ENCODE data around the gene IFT88.

Gene IFT88

GRCh38 chr13:20718958-20719566, 152.1 kb downstream of the IFT88 start:
- H3K4me3 ChIP-seq (ENCODE audit: control insufficient read depth, low read depth, low read length) = no peak overlapping the region
- no peak for TF ChIP-seq CTCF (IDR thresholded peaks at IDR 0.05; ENCODE audit: control insufficient read depth, insufficient read depth, low read depth, low read length, missing control alignments)
- DNase-seq (ENCODE audit: low read depth) = no peak

- TF ChIP-seq CTCF (IDR thresholded peaks at IDR 0.05; ENCODE audit: control insufficient read depth, insufficient read depth, low read depth, low read length, missing control alignments) = no peak
- H3K4me3 ChIP-seq (ENCODE audit: control insufficient read depth, low read depth, low read length) = no peak overlapping the region
- no peak for DNase-seq (ENCODE audit: low read depth)
These were observed 152.8 kb downstream of the IFT88 start for GRCh38 chr13:20719783-20720182.

GRCh38 chr13:20720499-20720898, 153.5 kb downstream of the IFT88 start:
- TF ChIP-seq CTCF (IDR thresholded peaks at IDR 0.05; ENCODE audit: control insufficient read depth, insufficient read depth, low read depth, low read length, missing control alignments) = no peak
- no peak overlapping the region for H3K4me3 ChIP-seq (ENCODE audit: control insufficient read depth, low read depth, low read length)
- no peak for DNase-seq (ENCODE audit: low read depth)

- TF ChIP-seq CTCF (IDR thresholded peaks at IDR 0.05; ENCODE audit: control insufficient read depth, insufficient read depth, low read depth, low read length, missing control alignments) = no peak
- no peak for DNase-seq (ENCODE audit: low read depth)
- H3K4me3 ChIP-seq (ENCODE audit: control insufficient read depth, low read depth, low read length) = no peak overlapping the region
These were observed 154.1 kb downstream of the IFT88 start for GRCh38 chr13:20721058-20721453.

GRCh38 chr13:20721454-20722357, 154.7 kb downstream of the IFT88 start:
- H3K4me3 ChIP-seq (ENCODE audit: control insufficient read depth, low read depth, low read length) = peak overlapping the region; percentile 8; the same call in 1 of the 2 replicates
- DNase-seq (ENCODE audit: low read depth) = no peak
- no peak for TF ChIP-seq CTCF (IDR thresholded peaks at IDR 0.05; ENCODE audit: control insufficient read depth, insufficient read depth, low read depth, low read length, missing control alignments)

- no peak for DNase-seq (ENCODE audit: low read depth)
- no peak overlapping the region for H3K4me3 ChIP-seq (ENCODE audit: control insufficient read depth, low read depth, low read length)
- no peak for TF ChIP-seq CTCF (IDR thresholded peaks at IDR 0.05; ENCODE audit: control insufficient read depth, insufficient read depth, low read depth, low read length, missing control alignments)
These were observed 160.9 kb downstream of the IFT88 start for GRCh38 chr13:20727856-20728255.
